HG03354 (cell line): ENCODE measurements around the gene FRY.

Experiments
- ATAC-seq: cut with Tn5 transposase; IDR thresholded peaks from one replicate; pipeline ENCODE4 v1.9.1; 2021; ENCODE audit warnings: mild to moderate bottlenecking; ENCODE audit not compliant: unreplicated experiment, poor library complexity, severe bottlenecking

FRY gene

GRCh38 chr13:32153056-32153455 lies 121.5 kb downstream of the FRY start:
- no peak for ATAC-seq

GRCh38 chr13:32159137-32159869 lies 127.7 kb downstream of the FRY start:
- ATAC-seq: no peak

DNA sequence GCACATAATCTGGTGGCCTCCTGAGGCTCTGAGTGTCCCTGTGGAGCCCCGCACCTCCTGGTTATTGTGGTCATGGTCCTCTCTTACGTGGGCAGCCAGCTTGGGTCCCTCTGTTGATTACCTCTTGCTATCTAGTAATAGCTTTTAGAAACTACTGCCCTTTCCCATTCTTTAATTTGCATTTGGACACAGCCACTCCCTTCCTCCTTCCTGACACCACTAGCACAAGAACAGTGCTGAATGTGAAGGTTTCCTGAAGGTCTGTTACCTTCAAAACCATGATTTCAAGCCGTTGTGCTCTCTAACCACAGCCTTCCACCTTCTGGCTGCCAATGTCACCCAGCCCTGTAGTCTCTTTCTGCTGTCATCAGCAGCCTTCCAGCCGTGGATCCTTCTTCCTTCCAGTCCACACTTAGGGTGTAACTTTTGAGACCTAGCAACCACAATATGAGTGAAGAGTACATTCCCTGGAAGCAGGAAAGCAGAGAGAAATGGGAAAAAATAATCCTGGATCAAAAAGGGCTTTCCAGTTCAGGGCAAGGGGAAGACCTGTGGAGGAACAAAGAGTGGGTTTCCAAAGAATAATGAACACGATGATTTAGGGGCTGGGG lies 130.9 kb downstream of the FRY start:
- ATAC-seq: no peak

DNA sequence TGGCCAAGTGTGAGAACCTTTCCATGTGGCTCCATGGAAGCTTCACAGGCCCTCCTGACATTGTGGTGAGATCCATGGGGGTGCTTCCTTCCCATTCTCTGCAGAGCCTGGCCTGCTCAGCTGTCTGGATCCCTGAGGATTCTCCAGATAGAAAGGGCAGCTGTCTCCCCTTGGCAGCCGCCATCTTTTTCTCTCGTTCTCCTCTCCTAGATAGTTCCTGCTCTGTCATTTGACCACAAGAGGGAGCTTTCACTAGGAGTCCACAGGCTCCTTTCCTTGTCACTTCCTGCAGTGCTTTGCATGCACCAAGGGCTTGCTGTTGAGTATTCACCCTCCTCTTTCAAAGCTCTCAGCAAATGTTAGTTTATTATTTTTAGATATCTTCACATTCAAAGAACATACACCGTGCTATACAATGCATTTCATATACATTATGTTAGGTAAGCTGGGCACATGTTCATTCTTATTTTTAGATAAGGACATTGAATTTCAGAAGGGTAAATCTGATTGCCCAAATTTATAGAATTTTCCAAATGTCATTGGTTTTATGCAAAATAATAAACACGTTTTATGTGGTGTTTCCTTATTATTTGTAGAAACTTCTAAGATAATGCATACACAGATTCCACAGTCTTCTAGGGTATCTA lies 133.2 kb downstream of the FRY start:
- no peak for ATAC-seq

- no peak for ATAC-seq
Observed at GRCh38 chr13:32165796-32166195, 134.2 kb downstream of the FRY start.

DNA sequence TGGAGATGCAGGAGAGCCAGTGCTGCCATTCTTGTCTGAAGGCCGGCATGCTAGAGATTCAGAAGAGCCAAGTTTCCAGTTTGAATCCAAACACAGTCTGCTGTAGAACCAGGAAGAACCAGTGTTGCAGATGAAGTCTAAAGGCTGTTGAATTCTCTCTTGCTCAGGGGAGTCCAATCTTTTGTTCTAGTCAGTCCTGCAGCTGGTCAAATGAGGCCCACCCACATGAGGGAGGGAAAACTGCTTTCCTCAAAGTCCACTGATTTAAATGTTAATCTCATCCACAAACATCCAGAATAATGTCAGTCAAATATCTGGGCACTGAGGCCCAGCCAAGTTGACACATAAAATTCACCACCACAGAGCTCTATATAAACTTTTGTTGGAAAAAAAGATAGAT lies 136.6 kb downstream of the FRY start:
- ATAC-seq: no peak

- ATAC-seq: no peak
Observed at GRCh38 chr13:32170841-32171240, 139.3 kb downstream of the FRY start.

GRCh38 chr13:32173881-32174280 lies 142.3 kb downstream of the FRY start:
- ATAC-seq: no peak

GRCh38 chr13:32174366-32174765 lies 142.8 kb downstream of the FRY start:
- no peak for ATAC-seq

GRCh38 chr13:32175307-32175706 lies 143.7 kb downstream of the FRY start:
- no peak for ATAC-seq

- no peak for ATAC-seq
Observed at GRCh38 chr13:32175943-32176342, 144.4 kb downstream of the FRY start.

DNA sequence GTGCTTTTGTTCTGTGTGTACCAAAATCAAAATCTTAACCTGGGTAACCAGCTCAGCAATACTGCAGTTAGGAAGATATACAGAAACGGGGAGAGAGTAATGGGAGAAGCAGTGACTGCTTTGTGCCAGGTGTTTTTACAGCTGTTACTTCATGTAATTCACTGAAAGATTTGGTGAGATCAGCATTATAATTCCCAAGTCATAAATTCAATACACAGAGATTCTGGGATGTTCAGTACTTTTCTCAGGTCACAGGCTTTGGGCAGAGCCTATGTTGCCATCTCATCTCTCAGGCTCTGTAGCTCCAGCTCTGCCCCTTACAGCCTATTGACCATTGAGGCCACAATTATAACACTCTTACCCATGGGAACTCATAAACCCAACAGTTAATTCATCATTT lies 145.1 kb downstream of the FRY start:
- no peak for ATAC-seq

- no peak for ATAC-seq
Observed at GRCh38 chr13:32178763-32179162, 147.2 kb downstream of the FRY start.

DNA sequence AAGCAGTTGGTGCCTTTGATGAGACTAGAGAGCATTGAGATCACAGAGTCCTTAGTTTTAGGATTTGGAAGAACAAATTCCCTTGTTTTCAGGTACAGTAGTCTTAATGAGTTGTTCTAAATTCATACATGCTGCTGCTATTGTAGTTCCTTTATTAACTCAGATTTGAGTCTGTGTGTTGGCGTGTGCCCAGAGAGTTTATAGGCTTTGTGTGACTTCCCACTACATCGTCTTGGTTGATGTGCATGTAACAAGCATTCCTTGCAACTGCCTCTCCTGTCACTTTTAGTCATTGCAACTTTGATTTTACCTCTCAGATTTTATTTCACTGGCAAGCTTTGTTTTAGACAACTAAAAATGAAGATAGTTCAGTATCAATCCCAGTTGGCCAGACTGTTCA lies 148.1 kb downstream of the FRY start:
- no peak for ATAC-seq

GRCh38 chr13:32187651-32188050 lies 156.1 kb downstream of the FRY start:
- ATAC-seq: no peak

- ATAC-seq: no peak
Observed at GRCh38 chr13:32191452-32191998, 160.0 kb downstream of the FRY start.

DNA sequence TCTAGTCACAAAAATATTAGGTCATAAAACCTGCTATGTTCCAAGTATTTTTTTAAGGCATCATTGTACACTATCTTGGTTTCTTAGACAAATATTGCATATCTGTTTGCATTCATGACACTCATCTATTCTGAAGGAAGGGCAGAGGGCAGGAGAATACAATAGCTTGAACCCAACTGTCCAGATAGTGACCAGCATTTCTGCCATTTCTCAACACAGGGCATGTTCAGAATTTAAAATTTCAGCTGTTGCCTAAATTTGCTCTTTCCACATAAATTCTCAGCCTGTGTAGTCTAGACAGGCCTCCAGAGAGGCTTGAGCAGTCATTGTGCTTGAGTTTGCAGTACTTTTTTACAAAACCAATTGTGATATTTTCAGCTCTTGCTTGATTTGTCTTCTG lies 164.1 kb downstream of the FRY start:
- ATAC-seq: no peak

DNA sequence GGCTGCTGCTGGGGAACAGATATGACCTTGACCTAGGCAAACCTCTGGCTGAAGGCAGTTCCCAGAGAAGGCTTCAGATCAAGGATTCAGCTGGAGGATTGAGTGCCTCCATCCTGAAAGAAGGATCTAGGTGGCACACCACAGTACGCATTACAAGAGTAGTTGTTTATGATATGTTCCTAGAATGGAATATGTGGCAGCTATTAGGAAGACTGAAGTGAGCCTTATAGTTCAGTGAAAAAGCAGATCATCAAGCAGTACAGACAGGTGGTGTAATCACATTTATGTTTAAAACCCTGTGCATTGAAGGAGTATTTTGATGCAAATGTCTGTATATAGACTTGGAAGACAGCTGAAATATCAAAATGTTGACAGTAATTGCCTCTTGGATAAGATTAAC lies 167.6 kb downstream of the FRY start:
- no peak for ATAC-seq

DNA sequence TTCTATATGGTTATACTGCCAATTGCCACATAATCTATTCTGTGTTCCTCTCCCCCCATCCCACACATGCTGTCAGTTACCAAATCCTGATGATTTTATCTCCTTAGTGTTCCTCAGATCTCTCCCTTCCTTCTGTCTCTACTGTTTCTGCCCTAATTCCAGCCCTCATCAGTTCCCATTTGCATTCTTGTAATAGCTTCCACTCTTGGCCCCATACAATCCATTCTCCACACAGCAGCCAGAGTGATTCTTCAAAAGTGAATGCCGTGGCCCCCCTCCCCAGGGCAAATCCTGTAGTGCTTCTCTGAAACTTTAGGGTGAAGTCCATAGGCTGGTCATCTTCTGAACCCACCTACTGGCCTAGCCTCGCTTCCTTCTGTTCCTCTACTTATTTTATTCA lies 169.2 kb downstream of the FRY start:
- no peak for ATAC-seq

- no peak for ATAC-seq
Observed at GRCh38 chr13:32201809-32202208, 170.2 kb downstream of the FRY start.

DNA sequence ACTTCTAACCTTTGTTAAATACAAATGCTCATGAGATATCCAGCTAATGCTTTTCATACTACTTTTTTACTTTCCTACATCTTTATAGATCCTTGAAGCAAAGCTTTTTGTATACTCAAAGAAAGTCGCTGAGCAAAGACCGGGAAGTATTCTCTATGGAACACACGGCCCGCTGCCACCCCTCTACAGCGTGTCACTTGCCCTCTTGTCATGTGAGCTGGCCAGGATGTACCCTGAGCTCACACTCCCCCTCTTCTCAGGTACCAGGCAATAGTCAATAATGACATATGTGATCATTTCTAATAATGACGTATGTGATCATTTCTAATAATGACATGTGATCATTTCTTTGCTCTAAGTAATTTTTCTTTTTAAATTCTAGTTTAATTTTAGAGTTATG lies 170.7 kb downstream of the FRY start:
- ATAC-seq: no peak
